Brain microvascular endothelial cell (primary cell): ENCODE measurements around the gene NEK11.
A peak's percentile ranks its signal among the peaks of the same experiment; 100 is the strongest.

Experiments used
- DNase-seq: peaks from one replicate; pipeline ENCODE4 v3.0.0-alpha.2; 2020
- H3K27ac ChIP-seq: fragments of 250-450 bp; sonication (Bioruptor Pico); 2 replicates; pipeline ENCODE4 v1.5.1; 2020; ENCODE audit warnings: mild to moderate bottlenecking, moderate library complexity
- H3K27me3 ChIP-seq: fragments of 250-450 bp; sonication (Bioruptor Pico); replicated peaks from 2 replicates; pipeline ENCODE4 v1.5.1; 2020; ENCODE audit warnings: mild to moderate bottlenecking
- H3K36me3 ChIP-seq: fragments of 250-450 bp; sonication (Bioruptor Pico); replicated peaks from 2 replicates; pipeline ENCODE4 v1.5.1; 2020; ENCODE audit warnings: mild to moderate bottlenecking
- H3K4me3 ChIP-seq: 2 replicates; pipeline ENCODE4 v1.5.1; 2011; ENCODE audit warnings: low read depth, mild to moderate bottlenecking, control low read depth, low read length, moderate library complexity
- CTCF ChIP-seq: IDR thresholded peaks from 2 replicates; pipeline ENCODE4 v1.5.1; 2011; ENCODE audit warnings: low read depth, mild to moderate bottlenecking, moderate library complexity, low read length, control low read depth, inconsistent platforms; ENCODE audit errors: missing control alignments
- in situ Hi-C: cut with HindIII; loops from 2 replicates; pipeline ENCODE4 v1.10.0; 2017; ENCODE audit warnings: low sequenced_read_pairs, low pct_ligation_motif_present

The NEK11 gene

DNA sequence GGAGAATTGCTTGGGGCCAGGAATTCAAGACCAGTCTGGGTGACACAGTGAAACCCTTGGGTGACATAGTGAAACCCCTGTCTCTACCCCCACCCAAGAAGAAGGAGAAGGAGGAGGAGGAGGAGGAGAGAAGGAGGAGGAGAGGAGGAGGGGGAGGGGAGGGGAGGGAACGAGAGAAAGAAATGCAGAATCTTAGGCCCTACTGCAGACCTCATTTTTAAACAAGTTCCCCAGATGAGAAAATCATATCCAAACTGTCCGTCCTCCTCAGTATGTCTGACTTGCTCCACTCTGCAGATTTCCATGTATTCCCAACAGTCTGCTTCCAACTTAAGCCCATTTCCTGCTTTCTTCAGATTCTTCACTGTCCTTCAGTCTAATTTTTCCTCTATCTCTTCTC, 291.0 kb downstream of the NEK11 start:
- no peak for TF ChIP-seq CTCF
- Histone ChIP-seq H3K27ac (no peak overlapping the region), H3K36me3 (no peaks in the 10 kb centered on the region), H3K27me3 (no peaks in the 10 kb centered on the region), H3K4me3 (no peak overlapping the region)
- in situ Hi-C loops, result no loop called here
- no peak for DNase-seq

- Histone ChIP-seq H3K27ac (no peak overlapping the region), H3K4me3 (no peak overlapping the region), H3K36me3 (no peaks in the 10 kb centered on the region), H3K27me3 (no peaks in the 10 kb centered on the region)
- no peak for DNase-seq
- in situ Hi-C loops, result no loop called here
- no peak for TF ChIP-seq CTCF
These were observed 296.3 kb downstream of the NEK11 start for GRCh38 chr3:131323014-131323413.

GRCh38 chr3:131323792-131324191, 297.1 kb downstream of the NEK11 start:
- no peaks in the 10 kb centered on the region for H3K36me3 ChIP-seq
- in situ Hi-C loops, result no loop called here
- H3K4me3 ChIP-seq, result no peak overlapping the region
- DNase-seq, result no peak
- H3K27me3 ChIP-seq, result no peaks in the 10 kb centered on the region
- no peak for TF ChIP-seq CTCF
- H3K27ac ChIP-seq, result no peak overlapping the region

DNA sequence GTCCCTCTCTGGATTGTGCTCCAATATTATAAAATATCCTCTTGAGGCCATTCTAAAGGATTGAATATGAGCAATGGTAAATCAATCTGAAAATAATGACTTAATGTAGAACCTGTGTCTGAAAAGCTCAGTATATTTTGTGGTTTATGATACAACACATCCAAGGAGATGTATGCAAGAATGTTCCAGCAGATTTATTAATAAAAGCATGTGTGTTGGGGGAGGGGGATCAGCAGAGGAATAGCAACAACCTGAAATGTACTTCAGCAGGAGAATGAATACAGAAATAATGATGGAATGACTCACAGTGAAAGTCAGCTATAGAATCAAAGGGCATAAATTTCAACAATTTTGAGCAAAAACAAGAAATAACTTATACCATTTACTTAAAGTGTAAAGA, 298.2 kb downstream of the NEK11 start:
- no peak for TF ChIP-seq CTCF
- no peak overlapping the region for H3K4me3 ChIP-seq
- no peak overlapping the region for H3K27ac ChIP-seq
- in situ Hi-C loops, result no loop called here
- no peaks in the 10 kb centered on the region for H3K27me3 ChIP-seq
- DNase-seq, result peak; percentile 8
- no peaks in the 10 kb centered on the region for H3K36me3 ChIP-seq

DNA sequence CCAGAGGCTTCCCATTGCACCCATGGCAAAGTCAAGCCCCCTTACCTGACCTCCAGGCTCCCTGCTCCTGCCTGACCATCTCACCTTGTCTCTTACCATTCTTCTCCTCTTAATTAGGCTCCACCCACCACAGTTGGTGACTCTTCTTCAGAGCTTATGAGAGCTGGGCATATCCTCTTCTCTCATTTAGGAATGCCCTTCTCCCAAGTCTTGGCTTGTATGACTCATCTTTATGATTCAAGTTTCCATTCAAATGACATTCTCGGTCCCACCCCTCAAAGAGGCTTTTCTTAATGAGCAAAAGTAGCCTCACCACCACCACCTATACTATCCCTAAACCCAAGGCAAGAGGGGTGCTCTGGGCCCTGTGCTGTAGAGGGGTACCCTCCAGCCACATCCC, 299.6 kb downstream of the NEK11 start:
- Histone ChIP-seq H3K27me3 (no peaks in the 10 kb centered on the region), H3K4me3 (no peak overlapping the region), H3K36me3 (no peaks in the 10 kb centered on the region), H3K27ac (no peak overlapping the region)
- TF ChIP-seq CTCF, result no peak
- DNase-seq, result no peak
- in situ Hi-C loops, result no loop called here

DNA sequence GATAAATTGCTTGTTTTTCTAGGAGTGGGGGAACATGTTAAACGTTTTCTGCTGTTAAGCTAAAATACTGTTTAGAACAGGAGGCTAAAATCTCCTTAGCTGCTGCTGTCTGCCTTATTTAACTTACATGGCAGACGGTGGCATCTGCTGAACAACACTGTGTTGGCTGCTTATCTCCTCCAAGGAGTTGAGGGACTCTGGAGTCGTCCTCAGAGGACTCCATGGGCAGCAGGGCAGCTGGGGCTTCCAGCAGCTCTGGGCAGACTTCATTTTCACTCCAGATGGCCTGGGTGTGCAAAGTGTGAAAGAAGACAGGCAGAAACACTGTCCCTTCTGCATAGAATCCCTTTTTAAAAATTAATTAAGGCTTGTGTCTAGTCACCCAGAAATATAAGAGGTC, 302.0 kb downstream of the NEK11 start:
- H3K27ac ChIP-seq, result no peak overlapping the region
- no peaks in the 10 kb centered on the region for H3K27me3 ChIP-seq
- DNase-seq, result no peak
- H3K4me3 ChIP-seq, result no peak overlapping the region
- in situ Hi-C loops, result no loop called here
- H3K36me3 ChIP-seq, result no peaks in the 10 kb centered on the region
- no peak for TF ChIP-seq CTCF
